H1 (cell line): Measurements from ENCODE around the gene GABRR2.

Source experiments
- BRCA1 ChIP-seq: IDR thresholded peaks from 2 replicates; pipeline ENCODE4 v1.6.1; 2012; ENCODE audit warnings: low read depth, low read length, improper control_type of control experiment
- CEBPB ChIP-seq: IDR thresholded peaks from 2 replicates; pipeline ENCODE4 v1.6.1; 2012; ENCODE audit warnings: low read depth, low read length
- EP300 ChIP-seq, 2 experiments: IDR thresholded peaks; 1 replicate in 1 of 2; 2 replicates in 1 of 2; pipeline ENCODE4 v1.6.1; 2011 to 2012; ENCODE audit warnings: low read depth in 2 of 2, low read length in 2 of 2, mild to moderate bottlenecking in 2 of 2, borderline replicate concordance in 1 of 2, inconsistent platforms in 1 of 2, moderate library complexity in 1 of 2
- EZH2 ChIP-seq: fragments of 200-600 bp; sonication (generic); IDR thresholded peaks from 2 replicates; pipeline ENCODE4 v1.7.1; 2012; ENCODE audit warnings: low read depth, mild to moderate bottlenecking, moderate library complexity, low read length, inconsistent platforms; ENCODE audit not compliant: severe bottlenecking
- GABPA ChIP-seq: IDR thresholded peaks from 2 replicates; pipeline ENCODE4 v1.6.1; 2011; ENCODE audit warnings: mild to moderate bottlenecking, low read length, moderate library complexity, borderline replicate concordance; ENCODE audit not compliant: insufficient read depth
- JUN ChIP-seq: IDR thresholded peaks from 2 replicates; pipeline ENCODE4 v1.6.1; 2011; ENCODE audit warnings: low read depth, mild to moderate bottlenecking, improper control_type of control experiment, low read length
- POLR2A ChIP-seq, 2 experiments: IDR thresholded peaks; 1 replicate in 1 of 2; 2 replicates in 1 of 2; pipeline ENCODE4 v1.6.1; 2011; ENCODE audit warnings: low read depth in 2 of 2, low read length in 2 of 2, mild to moderate bottlenecking in 2 of 2; ENCODE audit errors: control extremely low read depth in 1 of 2
- POLR2AphosphoS5 ChIP-seq: IDR thresholded peaks from 2 replicates; pipeline ENCODE4 v1.6.1; 2011; ENCODE audit warnings: low read depth, low read length
- SP2 ChIP-seq: IDR thresholded peaks from 2 replicates; pipeline ENCODE4 v1.6.1; 2012; ENCODE audit warnings: mild to moderate bottlenecking, low read length, inconsistent platforms
- TF ChIP-seq, protein P1 (sequence below): IDR thresholded peaks from 2 replicates; pipeline ENCODE4 v1.6.1; 2011; ENCODE audit warnings: low read length, improper control_type of control experiment
- TF ChIP-seq, protein P2 (sequence below), 3 experiments: IDR thresholded peaks; 1 replicate in 2 of 3; 2 replicates in 1 of 3; pipeline versions ENCODE4 v1.5.1 to v1.6.1; 2011; ENCODE audit warnings: low read length in 3 of 3, mild to moderate bottlenecking in 3 of 3, inconsistent platforms in 2 of 3, low read depth in 1 of 3, moderate library complexity in 1 of 3; ENCODE audit not compliant: insufficient read depth in 1 of 3; ENCODE audit errors: control extremely low read depth in 1 of 3

DNA sequence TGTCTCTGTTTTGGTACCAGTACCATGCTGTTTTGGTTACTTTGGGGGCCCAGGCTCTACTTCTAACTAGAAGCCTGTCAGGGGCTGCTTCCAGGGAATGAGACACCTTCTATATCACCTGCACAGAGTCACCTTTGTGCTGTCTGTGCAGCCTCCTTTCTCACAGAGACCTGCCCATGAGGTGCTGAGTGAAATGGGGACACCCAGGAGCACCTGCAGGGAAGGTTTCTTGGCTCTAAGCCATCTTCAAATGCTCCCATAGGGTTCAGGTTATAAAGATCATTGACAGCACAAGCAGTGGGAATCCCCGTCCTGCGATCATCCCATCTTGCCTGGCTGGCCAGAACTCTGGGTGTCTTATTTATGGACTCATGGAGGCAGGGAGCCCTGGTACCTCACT, 19.1 kb downstream of the GABRR2 start:
- TF ChIP-seq, protein P1, sequence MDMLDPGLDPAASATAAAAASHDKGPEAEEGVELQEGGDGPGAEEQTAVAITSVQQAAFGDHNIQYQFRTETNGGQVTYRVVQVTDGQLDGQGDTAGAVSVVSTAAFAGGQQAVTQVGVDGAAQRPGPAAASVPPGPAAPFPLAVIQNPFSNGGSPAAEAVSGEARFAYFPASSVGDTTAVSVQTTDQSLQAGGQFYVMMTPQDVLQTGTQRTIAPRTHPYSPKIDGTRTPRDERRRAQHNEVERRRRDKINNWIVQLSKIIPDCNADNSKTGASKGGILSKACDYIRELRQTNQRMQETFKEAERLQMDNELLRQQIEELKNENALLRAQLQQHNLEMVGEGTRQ = no peak
- TF ChIP-seq, protein P2, sequence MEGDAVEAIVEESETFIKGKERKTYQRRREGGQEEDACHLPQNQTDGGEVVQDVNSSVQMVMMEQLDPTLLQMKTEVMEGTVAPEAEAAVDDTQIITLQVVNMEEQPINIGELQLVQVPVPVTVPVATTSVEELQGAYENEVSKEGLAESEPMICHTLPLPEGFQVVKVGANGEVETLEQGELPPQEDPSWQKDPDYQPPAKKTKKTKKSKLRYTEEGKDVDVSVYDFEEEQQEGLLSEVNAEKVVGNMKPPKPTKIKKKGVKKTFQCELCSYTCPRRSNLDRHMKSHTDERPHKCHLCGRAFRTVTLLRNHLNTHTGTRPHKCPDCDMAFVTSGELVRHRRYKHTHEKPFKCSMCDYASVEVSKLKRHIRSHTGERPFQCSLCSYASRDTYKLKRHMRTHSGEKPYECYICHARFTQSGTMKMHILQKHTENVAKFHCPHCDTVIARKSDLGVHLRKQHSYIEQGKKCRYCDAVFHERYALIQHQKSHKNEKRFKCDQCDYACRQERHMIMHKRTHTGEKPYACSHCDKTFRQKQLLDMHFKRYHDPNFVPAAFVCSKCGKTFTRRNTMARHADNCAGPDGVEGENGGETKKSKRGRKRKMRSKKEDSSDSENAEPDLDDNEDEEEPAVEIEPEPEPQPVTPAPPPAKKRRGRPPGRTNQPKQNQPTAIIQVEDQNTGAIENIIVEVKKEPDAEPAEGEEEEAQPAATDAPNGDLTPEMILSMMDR (IDR thresholded peaks at IDR 0.05; ENCODE audit: control extremely low read depth in 1 of 3, insufficient read depth in 1 of 3, low read depth in 1 of 3, low read length in 3 of 3) = no peak
- TF ChIP-seq SP2 (no peak), CEBPB (no peak), BRCA1 (no peak), POLR2A (IDR thresholded peaks at IDR 0.05; ENCODE audit: control extremely low read depth in 1 of 2, low read depth in 2 of 2, low read length in 2 of 2) (no peak), EZH2 (no peak), JUN (no peak), POLR2AphosphoS5 (no peak), GABPA (no peak), EP300 (IDR thresholded peaks at IDR 0.05; ENCODE audit: borderline replicate concordance in 1 of 2, low read depth in 2 of 2, low read length in 2 of 2) (no peak)
